ENCODE data around the gene GPR157.

DNA sequence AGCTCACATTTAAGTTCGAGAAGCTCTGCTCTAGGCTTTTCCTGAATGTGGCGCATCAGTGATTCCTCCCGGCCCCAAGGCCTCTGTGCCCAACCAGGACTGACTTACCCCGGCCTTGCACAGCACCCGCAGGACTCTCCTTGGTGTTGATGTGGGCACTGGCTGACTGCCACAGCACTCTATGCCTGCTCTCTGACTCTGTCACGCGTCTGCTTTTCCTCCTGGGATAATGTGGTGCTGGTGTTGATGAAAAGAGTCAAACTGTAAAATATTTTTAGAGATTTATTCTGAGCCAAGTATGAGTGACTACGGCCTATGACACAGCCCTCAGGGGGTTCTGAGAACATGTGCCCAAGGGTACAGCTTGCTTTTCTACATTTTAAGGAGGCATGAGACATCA, 44.0 kb downstream of the GPR157 start:
- TF ChIP-seq CTCF (IDR thresholded peaks at IDR 0.05; ENCODE audit: borderline replicate concordance, extremely low read depth, low read length, poor library complexity, severe bottlenecking) (no peak), EZH2 (IDR thresholded peaks at IDR 0.05; ENCODE audit: borderline replicate concordance, low read depth, low read length, severe bottlenecking) (no peak)

Measured in DND-41 (cell line).